Kidney (tissue), 14 donors: ENCODE data around the gene RAVER1. TPM values are rescaled to one million over a fixed set of nuclear protein-coding genes. Genes with fewer than 3 reads are reported as not detected.

Experiments used
- DNase-seq, 5 donors: peaks; one replicate each; pipeline ENCODE4 v3.0.0-alpha.2; 2013 to 2020
- FAIRE-seq: peaks from 2 replicates; lab custom pipeline; 2012; peaks lifted over from hg19 to GRCh38; lab: Jason Lieb, UNC
- H3K27ac ChIP-seq, 2 donors: one replicate each; pipeline ENCODE4 v1.7.0; 2013; ENCODE audit warnings: low read depth in 2 of 2, low read length in 2 of 2, inconsistent platforms in 1 of 2
- H3K27me3 ChIP-seq: one replicate; pipeline ENCODE4 v1.7.1; 2013; ENCODE audit warnings: low read length, inconsistent platforms; ENCODE audit not compliant: control insufficient read depth, insufficient read depth
- H3K36me3 ChIP-seq, 3 donors: one replicate each; pipeline versions ENCODE4 v1.7.0 to v1.7.1; 2013; ENCODE audit warnings: low read length in 3 of 3, control low read depth in 1 of 3, inconsistent platforms in 1 of 3; ENCODE audit not compliant: insufficient read depth in 3 of 3, control insufficient read depth in 2 of 3
- H3K4me1 ChIP-seq, 3 donors: one replicate each; pipeline versions ENCODE4 v1.7.0 to v1.7.1; 2013; ENCODE audit warnings: low read length in 3 of 3, inconsistent platforms in 1 of 3, low read depth in 1 of 3; ENCODE audit not compliant: control insufficient read depth in 2 of 3, insufficient read depth in 2 of 3
- H3K4me3 ChIP-seq, 3 donors: one replicate each; pipeline versions ENCODE4 v1.7.0 to v1.8.1; 2013; ENCODE audit warnings: low read length in 3 of 3, control low read depth in 1 of 3, inconsistent platforms in 1 of 3
- H3K9ac ChIP-seq, 3 donors: one replicate each; pipeline versions ENCODE4 v1.7.0 to v1.7.1; 2013; ENCODE audit warnings: low read length in 3 of 3, control low read depth in 1 of 3, inconsistent platforms in 1 of 3
- H3K9me3 ChIP-seq, 3 donors: one replicate each; pipeline versions ENCODE4 v1.7.0 to v1.7.1; 2013; ENCODE audit warnings: low read length in 3 of 3, control low read depth in 1 of 3, inconsistent platforms in 1 of 3; ENCODE audit not compliant: control insufficient read depth in 2 of 3, insufficient read depth in 1 of 3
- intact Hi-C: fragments of 100-400 bp; cut with DNase I; formaldehyde crosslinking; loops from one replicate; pipeline ENCODE4 v1.11.1; 2022
- polyA plus RNA-seq: library from polyadenylated mRNA; stranded (reverse); fragments of 350-450 nt; fragmentation: Illumina TruSeq; extraction: RNeasy Lipid Tissue Mini Kit (QIAGEN cat#74804); gene quantifications from one replicate; pipeline ENCODE4 v1.2.3, GENCODE V29; 2014; ENCODE audit warnings: low read depth, low replicate concordance; ENCODE audit not compliant: insufficient read depth
- total RNA-seq: library from RNA; stranded (reverse); fragmentation: NEBNext Ultra II Directional; extraction: Animal tissue kit (Norgen Biotek cat#: 25700); gene quantifications from one replicate; pipeline ENCODE4 v1.2.1, GENCODE V29; 2021
- TF ChIP-seq, protein P1 (sequence below): IDR thresholded peaks from 3 replicates; pipeline ENCODE4 v1.5.1; 2012; ENCODE audit warnings: mild to moderate bottlenecking, moderate library complexity, borderline replicate concordance; ENCODE audit not compliant: insufficient read depth; ENCODE audit errors: extremely low read depth
- donor health status: control.
- donor health status: control.
- donor health status: control.
- donor health status: control.
- donor health status: control.
- donor health status: DM: yes; HTN: yes; CAD: no.
- donor health status: Normal renal cell carcinoma (clear cell type).

Gene RAVER1
- total and polyA plus RNA-seq, 2 donors from 2014 or later = 9.1 to 38.4 TPM

DNA sequence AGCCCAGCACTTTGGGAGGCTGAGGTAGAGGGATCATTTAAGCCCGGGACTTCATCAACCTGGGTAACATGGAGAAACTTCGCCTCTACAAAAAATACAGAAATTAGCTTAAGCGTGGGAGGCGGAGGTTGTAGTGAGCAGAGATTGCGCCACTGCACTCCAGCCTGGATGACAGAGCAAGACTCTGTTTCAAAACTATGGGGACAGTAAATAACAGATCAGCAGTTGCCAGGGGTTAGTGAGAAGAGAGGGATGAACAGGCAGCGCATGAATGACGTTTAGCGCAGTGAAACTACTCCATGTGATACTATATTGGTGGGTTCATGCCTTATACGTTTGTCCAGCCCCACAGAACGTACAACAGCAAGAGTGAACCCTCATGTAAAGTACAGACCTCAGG lies 13.2 kb upstream of the RAVER1 start:
- Histone ChIP-seq H3K9ac (no peak overlapping the region), H3K27ac (no peak overlapping the region), H3K4me3 (no peak overlapping the region), H3K4me1 (no peaks in the 10 kb centered on the region), H3K27me3 (no peaks in the 10 kb centered on the region), H3K9me3 (no peaks in the 10 kb centered on the region), H3K36me3 (no peaks in the 10 kb centered on the region)
- FAIRE-seq (no peak), DNase-seq (no peak)
- intact Hi-C loops = no loop called here
- TF ChIP-seq, protein P1, sequence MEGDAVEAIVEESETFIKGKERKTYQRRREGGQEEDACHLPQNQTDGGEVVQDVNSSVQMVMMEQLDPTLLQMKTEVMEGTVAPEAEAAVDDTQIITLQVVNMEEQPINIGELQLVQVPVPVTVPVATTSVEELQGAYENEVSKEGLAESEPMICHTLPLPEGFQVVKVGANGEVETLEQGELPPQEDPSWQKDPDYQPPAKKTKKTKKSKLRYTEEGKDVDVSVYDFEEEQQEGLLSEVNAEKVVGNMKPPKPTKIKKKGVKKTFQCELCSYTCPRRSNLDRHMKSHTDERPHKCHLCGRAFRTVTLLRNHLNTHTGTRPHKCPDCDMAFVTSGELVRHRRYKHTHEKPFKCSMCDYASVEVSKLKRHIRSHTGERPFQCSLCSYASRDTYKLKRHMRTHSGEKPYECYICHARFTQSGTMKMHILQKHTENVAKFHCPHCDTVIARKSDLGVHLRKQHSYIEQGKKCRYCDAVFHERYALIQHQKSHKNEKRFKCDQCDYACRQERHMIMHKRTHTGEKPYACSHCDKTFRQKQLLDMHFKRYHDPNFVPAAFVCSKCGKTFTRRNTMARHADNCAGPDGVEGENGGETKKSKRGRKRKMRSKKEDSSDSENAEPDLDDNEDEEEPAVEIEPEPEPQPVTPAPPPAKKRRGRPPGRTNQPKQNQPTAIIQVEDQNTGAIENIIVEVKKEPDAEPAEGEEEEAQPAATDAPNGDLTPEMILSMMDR = no peak

DNA sequence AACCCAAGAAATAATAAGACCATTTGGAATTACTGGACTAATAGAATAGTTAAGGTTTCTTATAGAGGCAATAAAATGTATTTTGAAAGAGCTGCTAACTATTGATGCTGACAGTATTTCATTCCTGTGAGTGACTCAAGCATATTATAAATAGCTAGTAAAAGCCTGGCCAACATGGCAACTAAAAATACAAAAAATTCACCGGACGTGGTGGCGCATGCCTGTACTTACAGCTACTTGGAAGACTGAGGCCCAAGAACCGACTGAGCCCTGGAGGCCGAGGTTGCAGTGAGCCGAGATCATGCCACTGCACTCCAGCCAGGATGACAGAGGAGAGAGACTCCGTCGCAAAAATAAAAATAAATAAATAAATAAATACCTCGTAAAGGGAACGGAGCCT lies 11.5 kb upstream of the RAVER1 start:
- FAIRE-seq (no peak), DNase-seq (no peak)
- no peaks in the 10 kb centered on the region for H3K27me3 ChIP-seq
- no peak overlapping the region for H3K27ac ChIP-seq
- H3K9me3 ChIP-seq = no peaks in the 10 kb centered on the region
- no peaks in the 10 kb centered on the region for H3K36me3 ChIP-seq
- H3K4me1 ChIP-seq = no peaks in the 10 kb centered on the region
- H3K4me3 ChIP-seq = no peak overlapping the region
- intact Hi-C loops = no loop called here
- TF ChIP-seq, protein P1 = no peak
- no peak overlapping the region for H3K9ac ChIP-seq

DNA sequence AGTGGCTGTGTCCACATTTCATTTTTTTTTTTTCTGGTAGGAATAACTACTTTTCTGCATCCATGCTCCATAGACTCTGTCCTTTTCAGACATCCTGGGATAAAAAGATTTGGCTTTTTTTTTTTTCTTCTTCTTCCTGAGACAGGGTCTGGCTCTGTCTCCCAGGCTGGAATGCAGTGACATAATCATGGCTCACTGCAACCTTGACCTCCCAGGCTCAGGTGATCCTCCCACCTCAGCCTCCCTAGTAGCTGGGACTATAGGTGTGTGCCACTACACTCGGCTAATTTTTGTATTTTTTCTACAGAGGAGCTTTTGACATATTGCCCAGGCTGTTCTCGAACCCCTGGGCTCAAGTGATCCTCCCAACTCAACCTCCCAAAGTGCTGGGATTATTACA lies 10.2 kb upstream of the RAVER1 start:
- no peaks in the 10 kb centered on the region for H3K27me3 ChIP-seq
- no peaks in the 10 kb centered on the region for H3K4me1 ChIP-seq
- H3K4me3 ChIP-seq = no peak overlapping the region
- no peak overlapping the region for H3K9ac ChIP-seq
- no peak overlapping the region for H3K27ac ChIP-seq
- DNase-seq (no peak), FAIRE-seq (no peak)
- TF ChIP-seq, protein P1 = no peak
- intact Hi-C loops = no loop called here
- H3K36me3 ChIP-seq = no peaks in the 10 kb centered on the region
- H3K9me3 ChIP-seq = no peaks in the 10 kb centered on the region

DNA sequence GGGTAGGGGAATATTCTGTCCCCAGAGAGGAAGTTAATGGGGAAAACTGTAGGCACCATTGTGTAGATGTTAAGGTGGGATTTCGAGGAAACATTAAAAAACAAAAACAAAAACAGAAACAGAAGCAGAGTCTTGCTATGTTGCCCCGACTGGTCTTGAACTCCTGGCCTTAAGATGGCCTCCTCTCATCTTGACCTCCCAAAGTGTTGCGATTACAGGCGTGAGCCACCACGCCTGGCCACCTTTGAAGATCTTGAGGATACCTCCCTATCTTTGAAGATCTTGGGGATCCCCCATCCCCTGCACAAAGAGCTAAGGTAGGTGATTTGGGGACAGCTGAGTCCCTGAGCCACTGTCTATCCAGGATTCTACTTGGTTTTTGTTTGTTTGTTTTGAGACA lies 6.6 kb upstream of the RAVER1 start:
- H3K27ac ChIP-seq = no peak overlapping the region
- FAIRE-seq (no peak), DNase-seq (no peak)
- no peak overlapping the region for H3K4me3 ChIP-seq
- no peaks in the 10 kb centered on the region for H3K27me3 ChIP-seq
- no peaks in the 10 kb centered on the region for H3K36me3 ChIP-seq
- H3K9me3 ChIP-seq = no peaks in the 10 kb centered on the region
- intact Hi-C loops = no loop called here
- H3K4me1 ChIP-seq = no peaks in the 10 kb centered on the region
- TF ChIP-seq, protein P1 = no peak
- H3K9ac ChIP-seq = no peak overlapping the region
